ENCODE data around the gene SREK1IP1. TPM values are rescaled to one million over a fixed set of nuclear protein-coding genes. Genes with fewer than 3 reads are reported as not detected.

Gene SREK1IP1
- total RNA-seq, 3 donors from 2014 or later (not counting 1 experiment from before 2014, with no cell fraction given) = 20.2 to 28.0 (median 24.4) TPM

- no peak overlapping the region for H3K27ac Mint-ChIP-seq
- 98% methylated on average over 3 of the region's 3 CpGs for WGBS (ENCODE audit: insufficient coverage)
- peaks cover 4% of the 10 kb centered on the region for H3K36me3 ChIP-seq (ENCODE audit: control insufficient read depth, insufficient read depth, low read length)
Measured at GRCh38 chr5:64758901-64759300, 9.6 kb downstream of the SREK1IP1 start.

DNA sequence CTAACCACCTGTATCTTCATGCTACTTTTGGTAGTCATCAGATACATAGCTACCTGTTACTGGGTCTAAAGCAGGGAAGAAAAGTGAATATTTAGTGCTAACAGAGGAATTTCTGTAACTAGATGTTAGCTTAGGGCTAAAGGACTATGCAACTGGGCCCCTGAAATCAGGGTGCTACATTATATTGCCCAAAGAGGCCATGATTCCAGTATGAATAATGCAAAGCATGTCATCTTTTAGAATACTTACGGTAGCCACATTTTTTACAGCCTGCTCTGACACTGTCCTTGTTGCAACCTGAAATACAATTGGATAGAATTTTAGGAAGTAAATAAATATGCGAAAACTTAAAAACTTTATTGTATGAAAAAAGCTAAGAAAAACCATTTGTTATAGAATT, 14.4 kb downstream of the SREK1IP1 start:
- H3K9me3 ChIP-seq (ENCODE audit: control insufficient read depth, insufficient read depth, low read length) = no peaks in the 10 kb centered on the region
- H3K9me3 Mint-ChIP-seq = no peaks in the 10 kb centered on the region
- no peak overlapping the region for H3K27ac Mint-ChIP-seq
- no peak overlapping the region for H3K27ac ChIP-seq (ENCODE audit: low read length)
- DNase-seq = no peak
- H3K4me1 ChIP-seq (ENCODE audit: control insufficient read depth, insufficient read depth, low read length) = no peaks in the 10 kb centered on the region
- H3K4me1 Mint-ChIP-seq = peaks cover 9 to 10% of the 10 kb centered on the region in 2 donors
- no peak overlapping the region for H3K4me3 Mint-ChIP-seq
- intact Hi-C loops (cut with micrococcal nuclease) = no loop called here
- no peak for ATAC-seq
- H3K27me3 Mint-ChIP-seq (ENCODE audit: low read depth in 2 of 2) = no peaks in the 10 kb centered on the region
- TF ChIP-seq CTCF (IDR thresholded peaks at IDR 0.05) = no peak
- no peak overlapping the region for H3K4me3 ChIP-seq (ENCODE audit: low read length)
- 100% methylated on average over 2 of the region's 2 CpGs for WGBS (ENCODE audit: insufficient coverage)
- H3K27me3 ChIP-seq (ENCODE audit: control insufficient read depth, insufficient read depth, low read length) = no peaks in the 10 kb centered on the region
- H3K36me3 ChIP-seq (ENCODE audit: control insufficient read depth, insufficient read depth, low read length) = peaks cover 13% of the 10 kb centered on the region
- no peaks in the 10 kb centered on the region for H3K36me3 Mint-ChIP-seq

More at GRCh38 chr5:64758901-64759300, 9.6 kb downstream of the SREK1IP1 start:
- no peaks in the 10 kb centered on the region for H3K9me3 ChIP-seq (ENCODE audit: control insufficient read depth, insufficient read depth, low read length)
- no peak for TF ChIP-seq CTCF (IDR thresholded peaks at IDR 0.05)
- no peak overlapping the region for H3K27ac ChIP-seq (ENCODE audit: low read length)
- Mint-ChIP-seq H3K9me3 (no peaks in the 10 kb centered on the region), H3K4me3 (no peak overlapping the region), H3K36me3 (no peaks in the 10 kb centered on the region), H3K27me3 (ENCODE audit: low read depth in 2 of 2) (no peaks in the 10 kb centered on the region), H3K4me1 (peaks cover 19 to 26% of the 10 kb centered on the region in 2 donors)
- no peak for ATAC-seq
- H3K27me3 ChIP-seq (ENCODE audit: control insufficient read depth, insufficient read depth, low read length) = no peaks in the 10 kb centered on the region
- no peak overlapping the region for H3K4me3 ChIP-seq (ENCODE audit: low read length)
- intact Hi-C loops (cut with micrococcal nuclease) = no loop called here
- H3K4me1 ChIP-seq (ENCODE audit: control insufficient read depth, insufficient read depth, low read length) = no peaks in the 10 kb centered on the region
- no peak for DNase-seq

DNA sequence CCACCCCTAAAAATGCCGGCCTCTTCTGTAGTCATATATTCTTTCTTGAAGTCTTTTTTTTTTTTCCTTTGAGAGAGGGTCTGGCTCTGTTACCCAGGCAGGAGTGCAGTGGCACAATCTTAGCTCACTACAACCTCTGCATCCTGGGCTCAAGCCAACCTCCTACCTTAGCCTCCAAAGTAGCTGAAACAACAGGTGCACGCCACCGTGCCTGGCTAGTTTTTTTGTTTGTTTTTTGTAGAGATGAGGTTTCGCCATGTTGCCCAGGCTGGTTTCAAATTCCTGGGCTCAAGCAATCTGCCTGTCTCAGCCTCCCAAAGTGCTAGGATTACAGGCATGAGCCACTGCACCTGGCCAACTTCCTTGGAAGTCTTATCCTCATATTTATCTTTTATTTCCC, 19.1 kb downstream of the SREK1IP1 start:
- no peak for TF ChIP-seq CTCF (IDR thresholded peaks at IDR 0.05)
- DNase-seq (no peak), ATAC-seq (no peak)
- H3K36me3 ChIP-seq (ENCODE audit: control insufficient read depth, insufficient read depth, low read length) = peaks cover 13% of the 10 kb centered on the region
- Mint-ChIP-seq H3K4me3 (no peak overlapping the region), H3K27me3 (ENCODE audit: low read depth in 2 of 2) (no peaks in the 10 kb centered on the region), H3K9me3 (no peaks in the 10 kb centered on the region), H3K4me1 (peaks cover under 1 to 19% of the 10 kb centered on the region in 2 donors), H3K36me3 (no peaks in the 10 kb centered on the region), H3K27ac (no peak overlapping the region)
- 96% methylated on average over 4 of the region's 4 CpGs for WGBS (ENCODE audit: insufficient coverage)
- H3K27me3 ChIP-seq (ENCODE audit: control insufficient read depth, insufficient read depth, low read length) = no peaks in the 10 kb centered on the region
- no peaks in the 10 kb centered on the region for H3K4me1 ChIP-seq (ENCODE audit: control insufficient read depth, insufficient read depth, low read length)
- no peaks in the 10 kb centered on the region for H3K9me3 ChIP-seq (ENCODE audit: control insufficient read depth, insufficient read depth, low read length)
- H3K27ac ChIP-seq (ENCODE audit: low read length) = no peak overlapping the region
- intact Hi-C loops (cut with micrococcal nuclease) = no loop called here
- H3K4me3 ChIP-seq (ENCODE audit: low read length) = no peak overlapping the region

DNA sequence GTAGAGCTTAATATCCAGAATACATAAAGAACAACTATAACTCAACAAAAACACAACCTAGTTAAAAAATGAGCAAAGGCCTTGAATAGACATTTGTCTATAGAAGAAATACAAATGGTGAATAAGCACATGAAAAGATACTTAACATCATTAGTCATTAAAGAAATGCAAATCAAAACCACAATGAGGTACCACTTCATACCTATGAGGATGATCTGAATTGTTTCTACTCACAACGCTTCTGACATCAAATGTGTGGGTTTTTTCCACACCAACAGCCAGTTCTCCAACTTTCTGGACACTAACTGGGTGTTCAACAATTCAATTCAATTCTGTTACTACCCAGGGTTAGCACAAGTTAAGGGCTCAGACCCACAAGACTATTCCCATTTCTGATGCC, 22.0 kb downstream of the SREK1IP1 start:
- Histone ChIP-seq H3K4me3 (ENCODE audit: low read length) (no peak overlapping the region), H3K9me3 (ENCODE audit: control insufficient read depth, insufficient read depth, low read length) (no peaks in the 10 kb centered on the region), H3K36me3 (ENCODE audit: control insufficient read depth, insufficient read depth, low read length) (no peaks in the 10 kb centered on the region), H3K4me1 (ENCODE audit: control insufficient read depth, insufficient read depth, low read length) (no peaks in the 10 kb centered on the region), H3K27ac (ENCODE audit: low read length) (no peak overlapping the region), H3K27me3 (ENCODE audit: control insufficient read depth, insufficient read depth, low read length) (no peaks in the 10 kb centered on the region)
- intact Hi-C loops (cut with micrococcal nuclease) = no loop called here
- no peak for TF ChIP-seq CTCF (IDR thresholded peaks at IDR 0.05)
- 92% methylated on average over 1 of the region's 1 CpG for WGBS (ENCODE audit: insufficient coverage)
- peaks cover 8 to 21% of the 10 kb centered on the region in 2 donors for H3K4me1 Mint-ChIP-seq
- no peak overlapping the region for H3K27ac Mint-ChIP-seq
- no peak for DNase-seq
- no peaks in the 10 kb centered on the region for H3K27me3 Mint-ChIP-seq (ENCODE audit: low read depth in 2 of 2)
- no peak for ATAC-seq
- H3K4me3 Mint-ChIP-seq = no peak overlapping the region
- no peaks in the 10 kb centered on the region for H3K36me3 Mint-ChIP-seq
- no peaks in the 10 kb centered on the region for H3K9me3 Mint-ChIP-seq
